SJSA1 (cell line): ENCODE measurements around the gene FANCI. TPM values are rescaled to one million over a fixed set of nuclear protein-coding genes. Genes with fewer than 3 reads are reported as not detected.

ENCODE experiments used
- DNase-seq, 2 experiments: peaks; one replicate each; pipeline ENCODE4 v3.0.0-alpha.2; 2015 to 2020; ENCODE audit warnings: low spot score in 2 of 2, low read depth in 1 of 2
- H3K27ac ChIP-seq: fragments of 250-450 bp; sonication (Bioruptor Pico); 2 replicates; pipeline ENCODE4 v1.5.1; 2020; ENCODE audit warnings: mild to moderate bottlenecking, moderate library complexity
- H3K27me3 ChIP-seq: fragments of 250-450 bp; sonication (Bioruptor Pico); replicated peaks from 2 replicates; pipeline ENCODE4 v1.5.1; 2020; ENCODE audit warnings: mild to moderate bottlenecking, moderate library complexity
- H3K36me3 ChIP-seq: fragments of 250-450 bp; sonication (Bioruptor Pico); 2 replicates; pipeline ENCODE4 v1.5.1; 2020; ENCODE audit warnings: mild to moderate bottlenecking
- H3K4me1 ChIP-seq: fragments of 250-450 bp; sonication (Bioruptor Pico); replicated peaks from 2 replicates; pipeline ENCODE4 v1.6.1; 2021; ENCODE audit warnings: mild to moderate bottlenecking
- H3K4me3 ChIP-seq: fragments of 250-450 bp; sonication (Bioruptor Pico); 2 replicates; pipeline ENCODE4 v1.5.1; 2020; ENCODE audit warnings: mild to moderate bottlenecking
- H3K9me3 ChIP-seq: fragments of 250-450 bp; sonication (Bioruptor Pico); replicated peaks from 2 replicates; pipeline ENCODE4 v1.5.1; 2020; ENCODE audit warnings: mild to moderate bottlenecking
- total RNA-seq: library from RNA; depleted of rRNA; stranded (reverse); fragments of >200 nt; shearing (Covaris generic); gene quantifications from 2 replicates; pipeline ENCODE4 v1.2.3, GENCODE V29; 2014

Gene FANCI
- total RNA-seq, 1 experiment from 2014 or later = 138 TPM

- Histone ChIP-seq H3K9me3 (no peaks in the 10 kb centered on the region; the same call in 1 of the 2 replicates), H3K27me3 (peaks cover 85% of the 10 kb centered on the region), H3K4me1 (peaks cover 23% of the 10 kb centered on the region), H3K36me3 (no peaks in the 10 kb centered on the region), H3K4me3 (peak overlapping the region; percentile 34), H3K27ac (no peak overlapping the region)
- DNase-seq = peak; percentile 64 to 89
These were observed 115.1 kb downstream of the FANCI start for GRCh38 chr15:89358755-89359439.

GRCh38 chr15:89359471-89360293 is 115.9 kb downstream of the FANCI start:
- peaks cover 87% of the 10 kb centered on the region for H3K27me3 ChIP-seq
- no peaks in the 10 kb centered on the region for H3K36me3 ChIP-seq
- H3K4me3 ChIP-seq = no peak overlapping the region
- no peaks in the 10 kb centered on the region; the same call in 1 of the 2 replicates for H3K9me3 ChIP-seq
- peaks cover 23% of the 10 kb centered on the region for H3K4me1 ChIP-seq
- DNase-seq = no peak
- no peak overlapping the region for H3K27ac ChIP-seq

GRCh38 chr15:89360294-89360971 is 116.7 kb downstream of the FANCI start:
- Histone ChIP-seq H3K27me3 (peaks cover 90% of the 10 kb centered on the region), H3K36me3 (no peaks in the 10 kb centered on the region), H3K4me1 (peaks cover 23% of the 10 kb centered on the region)

GRCh38 chr15:89361451-89362202 is 117.8 kb downstream of the FANCI start:
- peaks cover 23% of the 10 kb centered on the region for H3K4me1 ChIP-seq
- no peaks in the 10 kb centered on the region; the same call in 1 of the 2 replicates for H3K9me3 ChIP-seq
- H3K4me3 ChIP-seq = no peak overlapping the region
- H3K36me3 ChIP-seq = no peaks in the 10 kb centered on the region
- no peak overlapping the region for H3K27ac ChIP-seq
- peaks cover 95% of the 10 kb centered on the region for H3K27me3 ChIP-seq
- peak; percentile 50 to 71 for DNase-seq

More at GRCh38 chr15:89360294-89360971, 116.7 kb downstream of the FANCI start:
- H3K27ac ChIP-seq = no peak overlapping the region
- no peak overlapping the region for H3K4me3 ChIP-seq
- no peak for DNase-seq
- H3K9me3 ChIP-seq = no peaks in the 10 kb centered on the region; the same call in 1 of the 2 replicates

GRCh38 chr15:89362203-89363101 is 118.7 kb downstream of the FANCI start:
- Histone ChIP-seq H3K9me3 (no peaks in the 10 kb centered on the region; the same call in 1 of the 2 replicates), H3K4me3 (no peak overlapping the region), H3K27me3 (peaks cover 97% of the 10 kb centered on the region), H3K27ac (no peak overlapping the region), H3K4me1 (peaks cover 27% of the 10 kb centered on the region), H3K36me3 (no peaks in the 10 kb centered on the region)
- DNase-seq = peak in 1 of 2 experiments; percentile 39

GRCh38 chr15:89363133-89363532 is 119.4 kb downstream of the FANCI start:
- H3K27ac ChIP-seq = no peak overlapping the region

GRCh38 chr15:89363770-89364169 is 120.0 kb downstream of the FANCI start:
- H3K36me3 ChIP-seq = no peaks in the 10 kb centered on the region
- DNase-seq = no peak
- peaks cover 96% of the 10 kb centered on the region for H3K27me3 ChIP-seq
- no peak overlapping the region for H3K4me3 ChIP-seq
- H3K9me3 ChIP-seq = no peaks in the 10 kb centered on the region; the same call in 1 of the 2 replicates
- H3K4me1 ChIP-seq = peaks cover 25% of the 10 kb centered on the region
- no peak overlapping the region for H3K27ac ChIP-seq

More at GRCh38 chr15:89363133-89363532, 119.4 kb downstream of the FANCI start:
- peak in 1 of 2 experiments; percentile 33 for DNase-seq
- H3K4me3 ChIP-seq = no peak overlapping the region
- no peaks in the 10 kb centered on the region for H3K36me3 ChIP-seq
- peaks cover 31% of the 10 kb centered on the region for H3K4me1 ChIP-seq
- no peaks in the 10 kb centered on the region; the same call in 1 of the 2 replicates for H3K9me3 ChIP-seq
- H3K27me3 ChIP-seq = peaks cover 97% of the 10 kb centered on the region

GRCh38 chr15:89364341-89364740 is 120.6 kb downstream of the FANCI start:
- H3K4me3 ChIP-seq = no peak overlapping the region
- no peak overlapping the region for H3K27ac ChIP-seq
- H3K36me3 ChIP-seq = no peaks in the 10 kb centered on the region
- no peaks in the 10 kb centered on the region; the same call in 1 of the 2 replicates for H3K9me3 ChIP-seq
- DNase-seq = peak in 1 of 2 experiments; percentile 43
- H3K4me1 ChIP-seq = peaks cover 19% of the 10 kb centered on the region
- peaks cover 96% of the 10 kb centered on the region for H3K27me3 ChIP-seq

- H3K36me3 ChIP-seq = no peaks in the 10 kb centered on the region
- H3K9me3 ChIP-seq = no peaks in the 10 kb centered on the region; the same call in 1 of the 2 replicates
- no peak overlapping the region for H3K4me3 ChIP-seq
- no peak overlapping the region for H3K27ac ChIP-seq
- no peak for DNase-seq
- H3K27me3 ChIP-seq = peaks cover 96% of the 10 kb centered on the region
- peaks cover 19% of the 10 kb centered on the region for H3K4me1 ChIP-seq
These were observed 121.1 kb downstream of the FANCI start for GRCh38 chr15:89364741-89365450.

GRCh38 chr15:89365462-89366065 is 121.8 kb downstream of the FANCI start:
- Histone ChIP-seq H3K27me3 (peaks cover 96% of the 10 kb centered on the region), H3K4me1 (peaks cover 19% of the 10 kb centered on the region), H3K27ac (no peak overlapping the region), H3K4me3 (no peak overlapping the region), H3K36me3 (no peaks in the 10 kb centered on the region), H3K9me3 (no peaks in the 10 kb centered on the region; the same call in 1 of the 2 replicates)
- no peak for DNase-seq
